Memory B cell (primary cell): ENCODE measurements around the gene USH1G.

Experiments
- ATAC-seq: fragments of 150-1000 bp; cut with Tn5 transposase; 2 replicates; pipeline ENCODE4 v1.10.0; 2021; ENCODE audit warnings: low read depth, mild to moderate bottlenecking, moderate library complexity
- DNase-seq, 2 donors: peaks; one replicate each; pipeline ENCODE4 v3.0.0; 2022; ENCODE audit warnings: low spot score in 2 of 2
- H3K27ac Mint-ChIP-seq: one replicate; pipeline ENCODE4 v1.8.0; 2022; ENCODE audit warnings: mild to moderate bottlenecking, moderate library complexity, mixed read lengths
- H3K27me3 Mint-ChIP-seq: one replicate; pipeline ENCODE4 v1.8.0; 2022; ENCODE audit warnings: mixed read lengths
- H3K36me3 Mint-ChIP-seq: one replicate; pipeline ENCODE4 v1.8.0; 2022; ENCODE audit warnings: mild to moderate bottlenecking, mixed read lengths
- H3K4me1 Mint-ChIP-seq: one replicate; pipeline ENCODE4 v1.8.0; 2022; ENCODE audit warnings: mixed read lengths
- H3K4me3 Mint-ChIP-seq: one replicate; pipeline ENCODE4 v1.8.0; 2022; ENCODE audit warnings: mild to moderate bottlenecking, moderate library complexity, mixed read lengths
- H3K9me3 Mint-ChIP-seq: one replicate; pipeline ENCODE4 v1.8.0; 2022; ENCODE audit warnings: mixed read lengths

Gene USH1G

DNA sequence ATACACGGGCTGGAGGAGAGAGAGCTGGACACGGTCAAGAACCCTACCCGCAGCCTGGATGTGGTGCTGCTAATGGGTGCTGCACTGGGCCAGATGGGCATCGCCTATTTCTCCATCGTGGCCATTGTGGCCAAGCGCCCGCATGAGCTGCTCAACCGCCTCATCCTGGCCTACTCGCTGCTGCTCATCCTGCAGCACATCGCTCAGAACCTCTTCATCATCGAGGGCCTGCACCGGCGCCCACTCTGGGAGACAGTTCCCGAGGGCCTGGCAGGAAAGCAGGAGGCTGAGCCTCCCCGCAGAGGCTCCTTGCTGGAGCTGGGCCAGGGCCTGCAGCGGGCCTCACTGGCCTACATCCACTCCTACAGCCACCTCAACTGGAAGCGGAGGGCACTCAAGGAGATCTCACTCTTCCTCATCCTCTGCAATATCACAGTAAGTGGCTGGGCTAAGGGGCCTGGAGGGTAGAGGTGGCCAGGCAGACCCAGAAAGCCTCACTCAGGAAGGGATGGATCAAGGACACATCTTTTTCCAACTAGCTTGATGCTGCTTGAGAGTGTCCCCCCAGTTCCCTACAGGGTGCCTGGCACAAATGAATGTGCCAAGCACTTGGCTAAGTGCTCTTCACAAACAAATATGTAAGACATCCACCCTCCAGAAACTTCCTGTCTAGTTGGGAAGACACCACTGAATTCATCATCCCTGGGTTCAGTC lies 24.1 kb upstream of the USH1G start:
- Mint-ChIP-seq H3K27ac (no peak overlapping the region), H3K4me1 (no peaks in the 10 kb centered on the region), H3K4me3 (no peak overlapping the region), H3K27me3 (peaks cover 14% of the 10 kb centered on the region), H3K36me3 (no peaks in the 10 kb centered on the region), H3K9me3 (no peaks in the 10 kb centered on the region)
- DNase-seq, result no peak
- no peak for ATAC-seq

DNA sequence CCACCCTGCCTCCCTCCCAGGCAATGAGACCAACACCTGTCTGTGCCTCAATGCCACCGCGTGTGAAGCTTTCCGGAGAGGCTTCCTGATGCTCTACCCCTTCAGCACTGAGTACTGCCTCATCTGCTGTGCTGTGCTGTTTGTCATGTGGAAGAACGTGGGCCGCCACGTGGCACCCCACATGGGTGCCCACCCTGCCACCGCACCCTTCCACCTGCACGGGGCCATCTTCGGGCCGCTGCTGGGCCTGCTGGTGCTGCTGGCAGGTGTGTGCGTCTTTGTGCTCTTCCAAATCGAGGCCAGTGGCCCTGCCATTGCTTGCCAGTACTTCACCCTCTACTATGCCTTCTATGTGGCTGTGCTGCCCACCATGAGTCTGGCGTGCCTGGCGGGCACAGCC lies 23.6 kb upstream of the USH1G start:
- no peak for ATAC-seq
- no peaks in the 10 kb centered on the region for H3K4me1 Mint-ChIP-seq
- no peak overlapping the region for H3K27ac Mint-ChIP-seq
- H3K36me3 Mint-ChIP-seq, result no peaks in the 10 kb centered on the region
- H3K27me3 Mint-ChIP-seq, result peaks cover 18% of the 10 kb centered on the region
- no peaks in the 10 kb centered on the region for H3K9me3 Mint-ChIP-seq
- DNase-seq, result no peak
- no peak overlapping the region for H3K4me3 Mint-ChIP-seq

DNA sequence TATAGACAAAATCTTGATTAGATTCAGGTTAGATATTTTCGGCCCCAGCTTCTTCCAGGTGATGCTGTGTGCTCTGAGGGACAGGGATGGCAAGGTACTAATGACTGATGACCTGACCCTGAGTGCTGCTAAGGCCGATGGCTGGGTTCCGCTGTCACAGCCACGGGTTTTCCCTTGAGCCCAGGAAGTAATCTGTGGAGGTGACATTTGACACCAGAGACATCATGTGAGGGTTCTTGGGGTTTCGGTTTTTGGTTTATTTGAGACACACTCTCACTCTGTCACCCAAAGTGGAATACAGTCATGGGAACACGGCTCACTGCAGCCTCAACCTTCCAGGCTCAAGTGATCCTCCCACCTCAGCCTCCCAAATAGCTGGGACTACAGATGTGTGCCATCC lies 22.5 kb upstream of the USH1G start:
- Mint-ChIP-seq H3K9me3 (no peaks in the 10 kb centered on the region), H3K27ac (no peak overlapping the region), H3K27me3 (peaks cover 20% of the 10 kb centered on the region), H3K36me3 (no peaks in the 10 kb centered on the region), H3K4me1 (no peaks in the 10 kb centered on the region), H3K4me3 (no peak overlapping the region)
- ATAC-seq, result peak; percentile 45
- DNase-seq, result no peak

DNA sequence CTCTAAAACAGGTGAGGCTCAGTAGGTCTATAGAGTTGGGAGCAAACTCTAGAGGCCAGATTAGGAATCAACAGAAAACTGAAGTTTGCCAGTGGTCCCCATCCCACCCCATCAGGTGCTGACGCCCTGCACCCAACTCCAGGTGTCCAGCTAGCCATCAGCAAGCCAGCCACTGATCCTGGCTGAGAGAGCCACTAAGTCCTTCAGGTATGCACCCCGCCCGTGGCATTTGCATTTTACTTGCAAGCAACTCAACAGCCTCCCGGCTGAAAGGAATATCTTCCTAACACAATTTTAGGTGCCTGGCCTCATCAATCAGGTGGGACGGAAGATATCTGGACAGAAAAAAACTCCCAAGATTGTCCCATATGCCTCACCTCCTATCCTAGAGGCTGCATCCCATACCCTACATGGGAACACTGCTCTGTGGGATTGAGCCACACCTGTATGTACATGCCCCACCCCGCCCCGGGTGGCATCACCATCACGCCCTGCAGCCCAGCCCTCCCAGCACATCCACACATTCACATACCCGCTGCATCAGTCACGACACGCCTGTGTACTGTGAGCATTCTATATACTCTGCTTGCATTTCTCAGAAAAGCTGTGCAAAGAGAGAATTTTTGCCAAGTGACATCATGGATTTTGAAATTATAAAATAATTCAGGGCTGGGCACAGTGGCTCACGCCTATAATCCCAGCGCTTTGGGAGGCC lies 20.9 kb upstream of the USH1G start:
- no peaks in the 10 kb centered on the region for H3K4me1 Mint-ChIP-seq
- ATAC-seq (no peak), DNase-seq (no peak)
- H3K27me3 Mint-ChIP-seq, result peaks cover 22% of the 10 kb centered on the region
- no peaks in the 10 kb centered on the region for H3K36me3 Mint-ChIP-seq
- no peak overlapping the region for H3K4me3 Mint-ChIP-seq
- H3K27ac Mint-ChIP-seq, result no peak overlapping the region
- no peaks in the 10 kb centered on the region for H3K9me3 Mint-ChIP-seq

DNA sequence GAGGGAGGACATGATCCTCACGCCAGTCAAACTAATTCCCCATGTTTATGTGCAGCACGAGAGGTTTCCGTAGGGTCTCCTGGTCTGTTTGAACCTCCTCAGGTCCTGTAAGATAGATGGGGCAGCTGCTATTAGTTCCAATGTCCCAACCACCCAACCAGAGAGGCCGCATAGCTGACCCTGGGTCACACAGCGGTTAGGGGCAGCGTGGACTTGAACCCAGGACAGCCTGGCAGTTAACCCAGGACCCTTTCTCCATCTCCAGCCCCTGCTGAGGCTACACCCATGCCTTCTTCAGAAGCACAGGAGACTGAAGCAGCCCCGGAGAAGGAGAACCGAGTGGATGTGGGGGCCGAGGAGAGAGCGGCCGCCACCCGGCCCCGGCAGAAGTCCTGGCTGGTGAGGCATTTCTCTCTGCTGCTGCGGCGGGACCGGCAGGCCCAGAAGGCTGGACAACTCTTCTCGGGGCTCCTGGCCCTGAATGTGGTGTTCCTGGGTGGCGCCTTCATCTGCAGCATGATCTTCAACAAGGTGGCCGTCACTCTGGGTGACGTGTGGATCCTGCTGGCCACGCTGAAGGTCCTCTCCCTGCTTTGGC lies 18.2 kb upstream of the USH1G start:
- no peak for ATAC-seq
- Mint-ChIP-seq H3K27me3 (peaks cover 30% of the 10 kb centered on the region), H3K27ac (no peak overlapping the region)

DNA sequence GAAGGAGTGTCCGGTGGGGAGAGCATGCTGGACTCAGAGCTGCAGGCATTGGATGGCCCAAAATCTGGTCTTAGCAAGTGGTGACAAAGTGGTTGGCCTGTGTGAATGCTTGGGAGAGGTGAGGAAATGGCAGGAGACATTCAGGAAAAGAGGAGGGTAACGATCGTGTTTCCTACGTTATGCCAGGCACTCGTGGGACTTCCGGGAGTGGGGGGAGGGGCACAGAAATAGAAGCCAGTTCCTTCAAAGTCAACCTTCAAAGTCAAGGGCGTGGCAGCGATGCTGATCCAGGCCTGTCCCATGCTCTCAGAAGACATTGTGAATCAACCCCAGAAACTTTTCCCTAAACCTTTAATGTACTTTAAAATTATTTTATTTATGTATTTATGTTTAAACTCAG lies 16.5 kb upstream of the USH1G start:
- no peaks in the 10 kb centered on the region for H3K4me1 Mint-ChIP-seq
- H3K36me3 Mint-ChIP-seq, result no peaks in the 10 kb centered on the region
- H3K4me3 Mint-ChIP-seq, result no peak overlapping the region
- H3K27ac Mint-ChIP-seq, result no peak overlapping the region
- DNase-seq, result no peak
- no peak for ATAC-seq
- no peaks in the 10 kb centered on the region for H3K9me3 Mint-ChIP-seq
- peaks cover 34% of the 10 kb centered on the region for H3K27me3 Mint-ChIP-seq

More for the DNA sequence above, 18.2 kb upstream of the USH1G start:
- DNase-seq, result no peak
- Mint-ChIP-seq H3K36me3 (no peaks in the 10 kb centered on the region), H3K4me1 (no peaks in the 10 kb centered on the region), H3K4me3 (no peak overlapping the region), H3K9me3 (no peaks in the 10 kb centered on the region)

DNA sequence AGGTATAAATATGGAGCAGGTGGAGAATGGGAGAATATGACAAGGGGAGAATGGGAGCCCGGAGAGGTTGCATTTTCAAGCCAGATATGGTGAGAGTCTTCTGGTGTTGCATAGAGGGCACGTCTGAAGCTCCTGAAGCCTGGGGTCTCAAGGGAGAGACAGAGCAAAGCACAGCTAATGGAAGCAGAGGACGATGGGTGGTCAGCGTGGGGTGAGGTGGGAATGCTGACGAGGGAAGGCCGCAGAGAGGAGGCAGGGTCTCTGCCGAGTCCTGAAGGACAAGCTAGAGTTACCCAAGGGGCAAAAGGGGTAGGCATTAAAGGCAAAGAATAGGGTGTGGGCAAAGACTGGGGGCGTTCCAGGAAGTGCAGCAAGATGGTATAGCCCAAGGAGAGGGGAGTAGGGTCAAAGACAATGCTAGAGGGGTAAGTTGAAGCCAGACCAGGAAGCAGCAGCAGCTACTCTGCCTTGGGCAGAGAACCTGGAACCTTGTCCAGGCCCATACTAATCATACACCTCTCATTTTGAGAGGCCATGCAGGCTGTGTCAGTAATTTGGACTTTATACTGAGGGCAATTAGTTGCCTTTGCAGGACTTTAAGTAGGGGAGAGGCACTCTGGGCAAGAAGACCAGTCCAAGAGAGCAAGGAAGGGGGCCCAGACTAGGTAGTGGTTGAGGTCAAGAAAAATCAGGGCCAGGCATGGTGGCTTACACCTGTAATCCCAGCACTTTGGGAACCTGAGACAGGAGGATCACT lies 15.3 kb upstream of the USH1G start:
- DNase-seq (no peak), ATAC-seq (no peak)
- Mint-ChIP-seq H3K27ac (no peak overlapping the region), H3K4me3 (no peak overlapping the region), H3K4me1 (no peaks in the 10 kb centered on the region), H3K36me3 (no peaks in the 10 kb centered on the region), H3K27me3 (peaks cover 35% of the 10 kb centered on the region), H3K9me3 (no peaks in the 10 kb centered on the region)

DNA sequence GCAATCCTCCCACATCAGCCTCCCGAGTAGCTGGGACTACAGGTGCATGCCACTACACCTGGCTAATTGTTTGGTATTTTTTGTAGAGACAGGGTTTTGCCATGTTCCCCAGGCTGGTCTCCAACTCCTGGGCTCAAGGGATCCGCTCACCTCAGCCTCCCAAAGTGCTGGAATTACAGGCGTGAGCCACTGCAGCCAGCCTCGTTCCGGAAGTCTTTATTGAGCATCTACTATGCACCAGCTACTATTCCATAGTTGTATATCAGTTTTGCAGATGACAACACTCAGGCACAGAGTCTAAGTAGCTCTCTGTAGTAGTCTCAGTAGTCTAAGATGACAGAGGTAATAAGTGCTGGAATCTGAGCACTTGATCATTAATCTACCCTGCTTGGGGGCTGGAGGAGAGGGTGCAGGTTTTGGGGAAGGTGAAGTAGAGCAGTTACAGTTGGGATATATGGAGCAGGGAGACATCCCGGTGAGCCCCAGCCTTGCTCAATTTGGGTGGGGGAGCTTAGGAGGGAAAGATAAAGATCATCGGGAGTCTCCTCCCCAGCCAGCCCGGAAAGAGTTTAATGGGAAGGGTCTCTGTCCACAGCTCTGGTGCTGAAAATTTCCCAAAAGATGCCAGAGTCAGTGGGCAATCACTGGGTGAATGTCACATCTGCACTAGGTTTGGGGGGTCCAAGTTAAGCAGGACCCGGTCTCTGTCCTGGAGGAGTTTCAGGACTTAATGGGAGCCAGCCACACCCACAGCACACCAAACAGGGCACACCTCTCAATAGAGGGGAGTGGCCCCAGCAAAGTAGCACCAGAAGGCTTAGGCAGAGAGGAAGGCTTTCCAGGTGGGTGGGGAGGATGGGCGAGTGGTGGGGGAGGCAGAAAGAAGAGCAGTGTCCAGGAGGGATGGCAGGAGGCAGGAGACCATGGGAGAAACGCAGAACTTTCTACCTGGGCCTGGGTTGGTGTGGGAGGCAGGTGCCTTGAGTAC lies 14.3 kb upstream of the USH1G start:
- Mint-ChIP-seq H3K36me3 (no peaks in the 10 kb centered on the region), H3K4me1 (no peaks in the 10 kb centered on the region), H3K4me3 (no peak overlapping the region), H3K27ac (no peak overlapping the region), H3K27me3 (peaks cover 40% of the 10 kb centered on the region), H3K9me3 (no peaks in the 10 kb centered on the region)
- ATAC-seq (no peak), DNase-seq (no peak)

DNA sequence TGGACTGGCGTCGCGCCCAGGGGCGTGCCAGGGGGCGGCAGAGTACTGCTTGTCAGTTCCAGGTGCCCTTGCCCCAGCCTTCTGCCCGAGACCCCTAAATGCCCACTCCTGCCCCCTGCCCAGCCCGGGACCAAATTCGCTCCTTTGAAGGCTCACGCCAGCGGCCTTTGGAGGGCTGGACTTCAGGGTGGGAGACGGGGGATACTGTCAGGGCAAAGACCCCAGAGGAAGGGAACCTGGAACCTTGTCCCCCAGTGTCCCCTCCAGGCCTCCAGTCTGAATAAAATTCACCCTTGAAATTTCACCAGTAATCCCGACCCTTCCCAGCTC lies 13.4 kb upstream of the USH1G start:
- no peaks in the 10 kb centered on the region for H3K36me3 Mint-ChIP-seq
- H3K9me3 Mint-ChIP-seq, result no peaks in the 10 kb centered on the region
- ATAC-seq (no peak), DNase-seq (no peak)
- no peak overlapping the region for H3K4me3 Mint-ChIP-seq
- no peaks in the 10 kb centered on the region for H3K4me1 Mint-ChIP-seq
- H3K27me3 Mint-ChIP-seq, result peaks cover 38% of the 10 kb centered on the region
- H3K27ac Mint-ChIP-seq, result no peak overlapping the region

DNA sequence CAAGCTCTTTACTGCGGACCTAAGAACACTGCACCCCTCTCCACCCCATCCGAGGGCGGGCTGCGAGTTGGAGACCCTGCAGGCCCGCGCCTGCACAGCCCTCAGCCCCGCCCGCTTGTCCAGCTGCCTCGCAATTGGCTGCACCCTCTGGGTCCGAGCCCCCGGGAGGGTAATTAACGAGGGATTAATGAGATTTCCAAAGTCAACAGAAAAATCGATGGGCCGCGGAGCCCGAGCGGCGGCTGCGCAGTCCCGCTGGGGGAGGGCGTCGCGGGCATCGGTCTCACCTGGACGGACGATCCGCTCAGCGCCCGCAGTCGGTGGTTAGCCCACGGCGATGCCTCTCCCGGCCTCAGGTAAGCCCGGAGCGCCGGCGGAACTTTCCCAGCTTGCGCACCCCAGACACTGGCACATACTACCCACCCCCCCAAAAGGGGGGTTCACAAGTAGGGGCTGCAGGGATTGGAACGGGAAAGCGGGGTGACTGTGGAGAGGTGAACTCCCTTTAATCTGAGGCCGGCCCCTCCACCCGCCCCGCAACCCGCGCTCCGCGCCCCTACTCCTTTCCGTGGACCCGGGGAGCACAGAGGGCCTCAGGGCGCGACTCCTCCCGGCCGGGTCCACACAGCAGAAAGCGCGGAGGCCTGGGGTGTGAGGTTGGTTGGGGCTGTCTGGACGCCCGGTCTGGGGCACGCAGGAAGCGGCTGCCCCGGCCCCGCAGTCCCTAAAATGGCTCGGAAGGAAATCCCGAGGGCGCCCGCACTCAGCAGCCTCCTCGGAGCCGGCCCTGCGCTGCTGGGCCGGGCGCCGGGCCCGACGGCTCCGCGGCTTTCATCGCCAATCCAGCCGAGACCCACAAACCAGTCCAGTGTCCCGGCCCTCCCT lies 12.8 kb upstream of the USH1G start, which contains the start of gene OTOP3:
TSS of gene OTOP3 (plus strand) at position 314 of the 885 bp plus-strand sequence. CDS start at position 338, 24 bp downstream.
- Mint-ChIP-seq H3K36me3 (no peaks in the 10 kb centered on the region), H3K27ac (no peak within 1 kb of the TSS)

DNA sequence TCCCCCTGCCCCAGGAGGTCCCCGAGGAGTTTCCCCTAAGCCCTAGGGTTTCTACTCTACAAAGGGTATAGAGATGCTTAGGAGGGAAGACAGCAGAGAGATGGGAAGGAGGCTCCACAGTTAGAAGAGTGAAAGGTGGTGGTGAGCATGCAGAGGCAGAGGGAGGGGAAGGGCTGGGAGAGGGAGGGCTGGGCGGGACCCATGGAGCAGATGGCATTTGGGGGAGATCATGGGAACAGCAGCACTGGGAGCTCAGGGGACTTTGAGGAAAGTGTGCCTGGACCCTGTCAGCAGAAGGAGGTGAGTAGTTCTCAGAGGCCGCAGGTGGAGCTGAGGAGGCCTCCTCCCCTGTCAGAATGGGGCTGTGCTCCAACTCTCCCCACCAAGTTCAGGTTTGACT lies 12.0 kb upstream of the USH1G start:
- Mint-ChIP-seq H3K4me3 (no peak overlapping the region), H3K36me3 (no peaks in the 10 kb centered on the region), H3K27ac (no peak overlapping the region), H3K4me1 (no peaks in the 10 kb centered on the region), H3K27me3 (peaks cover 44% of the 10 kb centered on the region), H3K9me3 (no peaks in the 10 kb centered on the region)
- DNase-seq (no peak), ATAC-seq (no peak)

More for the DNA sequence above, 12.8 kb upstream of the USH1G start, which contains the start of gene OTOP3:
- Mint-ChIP-seq H3K9me3 (no peaks in the 10 kb centered on the region), H3K4me1 (no peaks in the 10 kb centered on the region), H3K4me3 (no peak within 1 kb of the TSS), H3K27me3 (peaks cover 42% of the 10 kb centered on the region)
- ATAC-seq (no peak), DNase-seq (no peak)

DNA sequence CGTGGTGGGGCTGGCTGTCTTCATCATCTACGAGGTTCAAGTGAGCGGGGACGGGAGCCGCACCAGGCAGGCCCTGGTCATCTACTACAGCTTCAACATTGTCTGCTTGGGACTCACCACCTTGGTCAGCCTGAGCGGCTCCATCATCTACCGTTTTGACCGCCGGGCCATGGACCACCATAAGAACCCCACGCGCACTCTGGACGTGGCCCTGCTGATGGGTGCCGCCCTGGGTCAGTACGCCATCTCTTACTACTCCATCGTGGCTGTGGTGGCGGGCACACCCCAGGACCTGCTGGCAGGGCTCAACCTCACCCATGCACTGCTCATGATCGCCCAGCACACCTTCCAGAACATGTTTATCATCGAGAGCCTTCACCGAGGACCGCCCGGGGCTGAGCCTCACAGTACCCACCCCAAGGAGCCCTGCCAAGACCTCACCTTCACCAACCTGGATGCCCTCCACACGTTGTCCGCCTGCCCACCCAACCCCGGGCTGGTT lies 7.5 kb upstream of the USH1G start:
- Mint-ChIP-seq H3K4me1 (no peaks in the 10 kb centered on the region), H3K27ac (no peak overlapping the region), H3K9me3 (no peaks in the 10 kb centered on the region), H3K27me3 (peaks cover 39% of the 10 kb centered on the region), H3K36me3 (no peaks in the 10 kb centered on the region), H3K4me3 (no peak overlapping the region)
- no peak for ATAC-seq
- no peak for DNase-seq
